BJ (cell line): ENCODE measurements around the gene NEMP2. TPM values are rescaled to one million over a fixed set of nuclear protein-coding genes. Genes with fewer than 3 reads are reported as not detected.
"Not testable (repeated sequence)": the region's sequence is repeated elsewhere in the genome, so short reads cannot be mapped to it uniquely, and the experiment has no call there.

Experiments
- CTCF ChIA-PET: fragments of 350-600 bp; formaldehyde crosslinking; extraction: SDS; loops from one replicate; lab custom pipeline; 2021; ENCODE audit warnings: antibody characterized with exemption, inconsistent platforms; lab: Yijun Ruan, JAX
- POLR2A ChIA-PET: fragments of 300-600 bp; sonication (Branson Sonifier 250); formaldehyde crosslinking; extraction: SDS; loops from one replicate; lab custom pipeline; 2021; ENCODE audit warnings: antibody characterized with exemption; lab: Charles Lee
- DNase-seq: peaks from one replicate; pipeline ENCODE4 v3.0.0-alpha.2; 2011; ENCODE audit warnings: low read depth
- H3K27me3 ChIP-seq: 2 replicates; pipeline ENCODE4 v1.6.0; 2011; ENCODE audit warnings: low read length; ENCODE audit not compliant: control insufficient read depth, insufficient read depth
- H3K36me3 ChIP-seq: 2 replicates; pipeline ENCODE4 v1.5.1; 2011; ENCODE audit warnings: low read length; ENCODE audit not compliant: control insufficient read depth, insufficient read depth
- H3K4me3 ChIP-seq: 2 replicates; pipeline ENCODE4 v1.5.1; 2011; ENCODE audit warnings: low read depth, mild to moderate bottlenecking, control low read depth, low read length
- polyA plus RNA-seq: library from polyadenylated mRNA; depleted of rRNA; stranded (reverse); fragments of >200 nt; gene quantifications from 2 replicates; pipeline ENCODE4 v1.2.3, GENCODE V29; 2011
- TF ChIP-seq, protein P1 (sequence below): IDR thresholded peaks from 2 replicates; pipeline ENCODE4 v1.5.1; 2011; ENCODE audit warnings: low read depth, mild to moderate bottlenecking, control low read depth, inconsistent platforms, low read length, moderate library complexity; ENCODE audit not compliant: insufficient read depth

Gene NEMP2
- polyA plus RNA-seq, 1 experiment, result 2.1 TPM

GRCh38 chr2:190513877-190514276, 20.6 kb downstream of the NEMP2 start:
- no peak overlapping the region for H3K4me3 ChIP-seq
- H3K36me3 ChIP-seq, result no peaks in the 10 kb centered on the region
- CTCF ChIA-PET, result interaction anchor here (0.7 to 1.4 kb wide), 4 partner anchors 131 to 425 kb away, joined by 3 to 4 read pairs (median 4); no protein-coding TSS in a partner anchor
- no peaks in the 10 kb centered on the region for H3K27me3 ChIP-seq
- no peak for DNase-seq
- TF ChIP-seq, protein P1, sequence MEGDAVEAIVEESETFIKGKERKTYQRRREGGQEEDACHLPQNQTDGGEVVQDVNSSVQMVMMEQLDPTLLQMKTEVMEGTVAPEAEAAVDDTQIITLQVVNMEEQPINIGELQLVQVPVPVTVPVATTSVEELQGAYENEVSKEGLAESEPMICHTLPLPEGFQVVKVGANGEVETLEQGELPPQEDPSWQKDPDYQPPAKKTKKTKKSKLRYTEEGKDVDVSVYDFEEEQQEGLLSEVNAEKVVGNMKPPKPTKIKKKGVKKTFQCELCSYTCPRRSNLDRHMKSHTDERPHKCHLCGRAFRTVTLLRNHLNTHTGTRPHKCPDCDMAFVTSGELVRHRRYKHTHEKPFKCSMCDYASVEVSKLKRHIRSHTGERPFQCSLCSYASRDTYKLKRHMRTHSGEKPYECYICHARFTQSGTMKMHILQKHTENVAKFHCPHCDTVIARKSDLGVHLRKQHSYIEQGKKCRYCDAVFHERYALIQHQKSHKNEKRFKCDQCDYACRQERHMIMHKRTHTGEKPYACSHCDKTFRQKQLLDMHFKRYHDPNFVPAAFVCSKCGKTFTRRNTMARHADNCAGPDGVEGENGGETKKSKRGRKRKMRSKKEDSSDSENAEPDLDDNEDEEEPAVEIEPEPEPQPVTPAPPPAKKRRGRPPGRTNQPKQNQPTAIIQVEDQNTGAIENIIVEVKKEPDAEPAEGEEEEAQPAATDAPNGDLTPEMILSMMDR, result no peak
- POLR2A ChIA-PET, result no interaction called here

GRCh38 chr2:190512539-190513095, 21.9 kb downstream of the NEMP2 start:
- no peaks in the 10 kb centered on the region for H3K36me3 ChIP-seq
- H3K4me3 ChIP-seq, result no peak overlapping the region
- H3K27me3 ChIP-seq, result no peaks in the 10 kb centered on the region
- TF ChIP-seq, protein P1, result no peak
- ChIA-PET CTCF (interaction anchor here (1.9 kb wide), 1 partner anchor 11 kb away, joined by 6 read pairs; no protein-coding TSS in a partner anchor), POLR2A (no interaction called here)
- no peak for DNase-seq

DNA sequence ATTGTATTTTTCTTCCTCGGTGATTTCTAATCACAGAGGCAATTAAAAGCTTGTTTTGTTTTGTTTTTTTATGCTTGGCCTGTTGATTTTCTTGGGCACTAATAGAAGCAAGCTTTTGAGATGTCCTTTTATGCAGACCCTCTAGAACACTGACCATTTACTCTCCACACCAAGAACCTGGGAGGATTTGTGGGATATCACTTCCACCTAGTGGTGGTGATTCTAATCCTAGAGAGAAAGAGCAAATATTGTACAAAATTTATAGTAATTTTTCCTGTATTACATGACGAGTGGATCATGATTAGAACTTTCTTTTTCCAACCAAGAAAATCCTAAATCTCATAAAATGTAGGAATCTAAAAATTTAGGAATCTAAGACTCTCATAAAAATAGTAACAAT, 23.4 kb downstream of the NEMP2 start:
- DNase-seq, result no peak
- TF ChIP-seq, protein P1, result peak; percentile 53
- ChIA-PET CTCF (interaction anchor here (0.8 to 1.9 kb wide), 8 partner anchors 9 to 422 kb away, joined by 3 to 6 read pairs (median 4); partner anchors contain the start of gene HIBCH), POLR2A (no interaction called here)
- no peak overlapping the region for H3K4me3 ChIP-seq
- no peaks in the 10 kb centered on the region for H3K36me3 ChIP-seq
- H3K27me3 ChIP-seq, result no peaks in the 10 kb centered on the region

DNA sequence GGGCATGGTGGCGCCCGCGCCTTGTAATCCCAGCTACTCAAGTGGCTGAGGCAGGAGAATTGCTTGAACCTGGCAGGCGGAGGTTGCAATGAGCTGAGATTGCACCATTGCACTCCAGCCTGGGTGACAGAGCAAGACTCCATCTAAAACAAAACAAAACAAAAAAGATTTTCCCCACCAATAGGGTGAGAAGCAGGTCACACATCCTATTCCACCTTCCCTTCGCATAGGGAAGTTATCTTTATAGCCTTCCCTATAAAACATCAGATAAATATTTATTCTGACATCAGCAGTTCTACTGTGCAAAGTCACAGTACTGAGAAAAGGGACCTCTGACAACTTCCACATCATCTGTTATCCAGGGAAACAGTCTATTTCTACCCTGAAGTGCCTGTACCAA, 24.6 kb downstream of the NEMP2 start:
- DNase-seq, H3K36me3 ChIP-seq, POLR2A ChIA-PET, H3K27me3 ChIP-seq, H3K4me3 ChIP-seq: not testable (repeated sequence)
- CTCF ChIA-PET, result interaction anchor here (1.1 to 1.2 kb wide), 2 partner anchors 30 to 421 kb away, joined by 3 to 5 read pairs; no protein-coding TSS in a partner anchor

- DNase-seq, result no peak
- H3K27me3 ChIP-seq, result no peaks in the 10 kb centered on the region
- H3K36me3 ChIP-seq, result no peaks in the 10 kb centered on the region
- H3K4me3 ChIP-seq, result no peak overlapping the region
- ChIA-PET POLR2A (no interaction called here), CTCF (interaction anchor here (1.5 kb wide), 1 partner anchor 419 kb away, joined by 5 read pairs; no protein-coding TSS in a partner anchor)
- TF ChIP-seq, protein P1, result no peak
These were observed 27.4 kb downstream of the NEMP2 start for GRCh38 chr2:190507135-190507534.

- no peak for DNase-seq
- Histone ChIP-seq H3K36me3 (no peaks in the 10 kb centered on the region), H3K27me3 (no peaks in the 10 kb centered on the region), H3K4me3 (no peak overlapping the region)
- TF ChIP-seq, protein P1, result no peak
- CTCF ChIA-PET, result interaction anchor here (1.5 kb wide), 1 partner anchor 418 kb away, joined by 5 read pairs; no protein-coding TSS in a partner anchor
- POLR2A ChIA-PET, result no interaction called here
These were observed 27.9 kb downstream of the NEMP2 start for GRCh38 chr2:190506666-190507065.
